ENCODE measurements around the gene MAGEL2. TPM values are rescaled to one million over a fixed set of nuclear protein-coding genes. Genes with fewer than 3 reads are reported as not detected.

MAGEL2 gene
- polyA plus RNA-seq (2012; ENCODE audit: insufficient read depth, insufficient read length, low read depth): not detected

DNA sequence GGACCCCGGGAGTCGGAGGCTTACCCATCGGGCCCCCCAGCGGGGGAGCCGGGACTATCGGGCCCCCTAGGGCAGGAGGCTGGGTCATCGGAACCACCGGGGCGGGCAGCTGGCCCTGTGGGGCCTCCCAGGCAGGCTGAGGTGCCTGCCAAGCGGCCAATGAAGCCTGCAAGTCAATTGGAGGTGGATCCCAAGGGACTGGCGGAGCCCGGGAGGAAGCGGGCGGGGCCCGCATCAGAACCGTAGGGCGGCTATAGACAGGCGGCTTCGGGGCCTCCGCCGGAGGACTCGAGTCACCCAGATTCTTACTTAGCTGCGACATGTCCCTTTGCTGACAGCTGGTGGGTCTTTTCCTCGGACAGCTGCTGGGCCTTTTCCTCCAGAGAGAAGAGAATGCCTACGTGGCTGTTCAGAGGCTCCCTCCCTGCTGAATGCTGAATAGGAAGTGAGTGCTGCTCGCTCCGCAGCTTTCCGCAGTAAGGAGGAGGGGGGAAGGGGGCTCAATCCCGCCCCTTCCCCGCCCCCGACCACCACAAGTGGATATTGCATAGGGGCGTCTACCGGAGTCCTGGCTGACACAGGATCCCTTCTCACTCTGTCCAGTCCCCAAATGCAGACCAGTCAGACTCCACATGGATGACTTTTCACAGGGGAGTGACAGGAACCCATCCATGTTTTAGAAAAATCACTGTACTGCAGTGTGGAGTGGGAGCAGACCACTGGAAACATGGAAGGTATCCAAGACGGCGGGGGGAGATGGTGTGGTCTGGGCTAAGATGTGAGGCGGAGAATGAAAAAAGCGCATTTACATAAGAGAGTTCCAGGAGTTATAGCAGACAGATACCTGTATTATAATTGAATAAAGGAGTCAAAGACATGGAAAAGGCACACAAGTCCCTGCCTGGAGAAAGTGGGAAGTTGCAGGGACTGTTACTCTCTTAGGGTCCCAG is at the start of gene MAGEL2:
Gene MAGEL2 (minus strand): TSS at position 447 of the 950 bp plus-strand sequence. CDS start 125 bp downstream, at position 322.
- Histone ChIP-seq H3K36me3 (no peaks in the 10 kb centered on the region), H3K9me3 (no peaks in the 10 kb centered on the region), H3K4me3 (ENCODE audit: low read depth, low read length) (peak within 1 kb of the TSS; percentile 24), H3K4me1 (no peaks in the 10 kb centered on the region), H3K27me3 (peaks cover 9% of the 10 kb centered on the region)
- DNase-seq: no peak
- TF ChIP-seq, protein P1, sequence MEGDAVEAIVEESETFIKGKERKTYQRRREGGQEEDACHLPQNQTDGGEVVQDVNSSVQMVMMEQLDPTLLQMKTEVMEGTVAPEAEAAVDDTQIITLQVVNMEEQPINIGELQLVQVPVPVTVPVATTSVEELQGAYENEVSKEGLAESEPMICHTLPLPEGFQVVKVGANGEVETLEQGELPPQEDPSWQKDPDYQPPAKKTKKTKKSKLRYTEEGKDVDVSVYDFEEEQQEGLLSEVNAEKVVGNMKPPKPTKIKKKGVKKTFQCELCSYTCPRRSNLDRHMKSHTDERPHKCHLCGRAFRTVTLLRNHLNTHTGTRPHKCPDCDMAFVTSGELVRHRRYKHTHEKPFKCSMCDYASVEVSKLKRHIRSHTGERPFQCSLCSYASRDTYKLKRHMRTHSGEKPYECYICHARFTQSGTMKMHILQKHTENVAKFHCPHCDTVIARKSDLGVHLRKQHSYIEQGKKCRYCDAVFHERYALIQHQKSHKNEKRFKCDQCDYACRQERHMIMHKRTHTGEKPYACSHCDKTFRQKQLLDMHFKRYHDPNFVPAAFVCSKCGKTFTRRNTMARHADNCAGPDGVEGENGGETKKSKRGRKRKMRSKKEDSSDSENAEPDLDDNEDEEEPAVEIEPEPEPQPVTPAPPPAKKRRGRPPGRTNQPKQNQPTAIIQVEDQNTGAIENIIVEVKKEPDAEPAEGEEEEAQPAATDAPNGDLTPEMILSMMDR (IDR thresholded peaks at IDR 0.05; ENCODE audit: low read depth, low read length): no peak

DNA sequence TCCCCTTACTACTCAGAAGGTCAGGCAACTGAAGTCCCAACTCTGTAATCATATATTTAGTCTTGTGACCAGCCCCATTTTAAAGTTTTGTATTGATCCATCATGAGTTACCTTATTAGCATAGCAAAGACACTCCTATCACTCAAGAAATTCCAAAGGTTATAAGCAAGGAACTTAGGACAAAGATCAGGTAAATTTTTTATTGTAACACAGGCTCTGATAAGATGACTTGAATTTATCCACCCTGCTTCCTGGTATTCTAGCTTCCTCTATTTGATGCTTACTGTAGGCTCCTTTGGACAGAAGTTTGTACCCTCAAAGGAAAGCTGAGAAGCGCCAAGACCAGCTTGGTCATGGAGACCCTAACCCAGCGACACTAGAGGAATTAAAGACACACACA is 47.6 kb upstream of the MAGEL2 start:
- DNase-seq: no peak
- H3K9me3 ChIP-seq: no peaks in the 10 kb centered on the region
- TF ChIP-seq, protein P1 (IDR thresholded peaks at IDR 0.05; ENCODE audit: low read depth, low read length): no peak
- no peaks in the 10 kb centered on the region for H3K4me1 ChIP-seq
- no peaks in the 10 kb centered on the region for H3K27me3 ChIP-seq
- no peak overlapping the region for H3K4me3 ChIP-seq (ENCODE audit: low read depth, low read length)
- H3K36me3 ChIP-seq: no peaks in the 10 kb centered on the region

DNA sequence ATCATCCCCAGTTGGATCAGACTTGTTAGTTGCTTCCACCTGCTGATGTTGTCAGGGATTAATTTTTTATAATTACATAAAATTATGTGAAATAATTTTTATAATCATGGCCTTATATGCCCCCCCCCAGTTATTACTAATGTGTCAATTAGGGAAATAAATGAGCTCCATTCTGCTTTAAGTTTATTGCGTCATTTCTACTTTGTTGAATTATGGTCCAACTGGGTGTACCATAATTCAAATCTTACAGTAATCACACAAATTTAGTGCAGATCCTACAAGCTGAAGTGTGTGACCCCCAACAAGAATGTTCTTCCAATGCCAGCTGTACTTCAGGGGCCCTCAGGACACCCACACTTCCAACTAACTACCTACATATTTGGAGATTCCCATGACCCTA is 46.9 kb upstream of the MAGEL2 start:
- DNase-seq: no peak
- Histone ChIP-seq H3K4me1 (no peaks in the 10 kb centered on the region), H3K27me3 (no peaks in the 10 kb centered on the region), H3K36me3 (no peaks in the 10 kb centered on the region), H3K9me3 (no peaks in the 10 kb centered on the region), H3K4me3 (ENCODE audit: low read depth, low read length) (no peak overlapping the region)
- TF ChIP-seq, protein P1 (IDR thresholded peaks at IDR 0.05; ENCODE audit: low read depth, low read length): no peak

DNA sequence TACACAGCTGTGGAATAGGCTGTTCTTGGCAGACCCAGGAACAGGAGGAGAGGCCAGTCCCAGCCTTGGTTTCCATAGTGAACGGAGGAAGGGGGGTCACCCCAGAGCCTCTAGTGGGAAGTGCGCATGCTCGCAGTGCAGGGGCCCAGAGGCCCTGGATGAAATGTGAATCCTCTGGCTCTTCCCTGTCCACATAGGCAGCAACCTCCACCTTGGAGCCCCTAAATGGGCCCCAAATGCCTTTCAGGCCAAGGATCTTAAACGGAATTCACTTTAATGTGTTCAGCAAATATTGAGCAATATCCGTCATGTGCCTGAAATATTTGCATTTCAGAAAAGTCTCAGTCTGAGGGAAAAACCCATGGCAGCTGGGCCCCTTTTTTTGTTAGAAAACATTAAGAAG is 42.8 kb upstream of the MAGEL2 start:
- Histone ChIP-seq H3K4me3 (ENCODE audit: low read depth, low read length) (no peak overlapping the region), H3K36me3 (no peaks in the 10 kb centered on the region), H3K9me3 (no peaks in the 10 kb centered on the region), H3K4me1 (no peaks in the 10 kb centered on the region), H3K27me3 (no peaks in the 10 kb centered on the region)
- TF ChIP-seq, protein P1 (IDR thresholded peaks at IDR 0.05; ENCODE audit: low read depth, low read length): no peak
- peak; percentile 10 for DNase-seq

DNA sequence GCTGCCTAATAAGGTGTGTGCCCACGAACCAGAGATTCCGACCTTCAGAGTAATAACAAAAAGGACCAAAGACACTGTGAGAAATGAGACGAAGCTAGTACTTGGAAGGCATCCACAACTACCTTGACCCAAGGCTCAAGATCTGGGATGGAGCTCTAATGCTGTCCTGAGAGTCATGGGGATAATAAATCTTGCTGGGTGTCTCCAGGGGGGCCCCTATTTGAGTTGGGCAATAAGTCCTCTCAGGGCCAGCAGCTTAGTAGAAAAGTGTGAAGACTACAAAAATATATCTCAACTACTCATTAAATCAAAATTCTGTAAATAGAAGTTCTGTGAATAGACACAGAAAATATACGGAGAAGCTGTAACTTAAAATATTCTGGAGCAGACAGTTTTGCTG is 42.3 kb upstream of the MAGEL2 start:
- Histone ChIP-seq H3K36me3 (no peaks in the 10 kb centered on the region), H3K9me3 (no peaks in the 10 kb centered on the region), H3K4me3 (ENCODE audit: low read depth, low read length) (no peak overlapping the region), H3K27me3 (no peaks in the 10 kb centered on the region), H3K4me1 (no peaks in the 10 kb centered on the region)
- no peak for DNase-seq
- TF ChIP-seq, protein P1 (IDR thresholded peaks at IDR 0.05; ENCODE audit: low read depth, low read length): no peak

DNA sequence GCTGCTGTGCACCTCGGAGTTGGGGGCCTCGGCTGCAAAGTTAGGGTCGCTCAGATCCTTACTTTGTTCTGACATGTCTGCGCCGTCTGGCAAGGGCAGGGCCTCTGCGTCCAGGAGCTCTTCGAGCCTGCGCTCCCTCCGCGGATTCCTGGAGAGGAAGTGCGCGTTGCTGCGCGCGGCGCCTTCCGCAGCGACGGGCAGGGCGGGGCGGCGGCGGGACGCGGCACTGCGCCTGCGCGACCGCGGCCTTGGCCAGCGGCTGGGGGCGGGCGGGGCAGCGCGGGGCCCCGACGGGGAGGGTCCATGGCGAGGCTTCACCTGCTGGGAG is 39.4 kb upstream of the MAGEL2 start, which contains the start of gene NDN:
Gene NDN (minus strand): TSS at position 163 of the 328 bp plus-strand sequence. CDS start 88 bp downstream, at position 75.
- DNase-seq: peak; percentile 37
- Histone ChIP-seq H3K9me3 (no peaks in the 10 kb centered on the region), H3K4me1 (no peaks in the 10 kb centered on the region), H3K4me3 (ENCODE audit: low read depth, low read length) (peak within 1 kb of the TSS; percentile 33; the same call in 1 of the 2 replicates), H3K36me3 (no peaks in the 10 kb centered on the region), H3K27me3 (no peaks in the 10 kb centered on the region)
- TF ChIP-seq, protein P1 (IDR thresholded peaks at IDR 0.05; ENCODE audit: low read depth, low read length): no peak

Data from BE2C (cell line).